ENCODE results near the gene TMEFF1. TPM values are rescaled to one million over a fixed set of nuclear protein-coding genes. Genes with fewer than 3 reads are reported as not detected.
A peak's percentile ranks its signal among the peaks of the same experiment; 100 is the strongest.

Gene TMEFF1
- total RNA-seq, 4 donors from 2014 or later: 2.0 to 10.4 (median 4.8) TPM

DNA sequence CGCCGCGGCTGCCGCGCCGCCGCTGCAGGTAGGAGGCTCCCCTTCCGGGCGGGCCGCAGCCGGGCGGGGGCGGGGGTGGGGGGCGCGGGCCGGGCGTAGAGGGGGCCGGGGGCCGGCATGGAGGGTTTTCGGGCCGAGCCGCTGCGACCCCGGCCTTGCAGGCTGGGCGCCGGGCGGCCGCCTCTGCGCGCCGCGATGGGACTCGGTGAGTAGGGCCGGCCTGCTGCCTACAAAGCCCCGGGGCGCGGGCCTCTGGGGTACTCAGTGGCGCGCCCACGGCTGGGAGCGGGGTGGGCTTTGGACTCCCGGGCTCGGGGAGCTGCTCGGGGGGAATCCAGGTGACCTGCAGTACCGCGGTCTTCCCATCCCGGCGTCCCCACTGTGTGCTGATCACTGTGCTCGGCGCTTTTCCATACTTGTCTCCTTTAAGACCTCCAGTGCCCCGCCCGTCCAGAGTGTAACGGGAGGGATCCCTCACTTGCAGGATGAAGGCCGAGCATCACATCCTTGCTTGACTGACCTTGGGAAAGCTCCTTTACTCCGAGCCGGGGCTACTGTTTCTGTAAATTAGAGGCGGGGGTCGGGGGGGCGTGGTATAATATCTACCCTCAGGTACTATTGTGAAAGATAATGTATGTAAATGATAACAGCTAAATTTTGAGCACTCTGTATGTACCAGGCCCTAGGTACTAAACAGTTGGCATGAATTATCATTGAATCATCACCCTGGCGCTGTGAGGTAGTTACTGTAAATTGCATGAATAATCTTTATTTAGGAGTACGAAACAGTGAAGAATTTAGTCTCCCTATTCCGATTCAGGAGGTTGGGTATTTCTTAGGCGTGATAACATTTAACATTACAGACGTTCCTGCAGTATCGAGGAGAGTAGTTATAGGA is 45.3 kb upstream of the TMEFF1 start:
- H3K27me3 ChIP-seq: no peaks in the 10 kb centered on the region
- no peaks in the 10 kb centered on the region for H3K9me3 ChIP-seq

DNA sequence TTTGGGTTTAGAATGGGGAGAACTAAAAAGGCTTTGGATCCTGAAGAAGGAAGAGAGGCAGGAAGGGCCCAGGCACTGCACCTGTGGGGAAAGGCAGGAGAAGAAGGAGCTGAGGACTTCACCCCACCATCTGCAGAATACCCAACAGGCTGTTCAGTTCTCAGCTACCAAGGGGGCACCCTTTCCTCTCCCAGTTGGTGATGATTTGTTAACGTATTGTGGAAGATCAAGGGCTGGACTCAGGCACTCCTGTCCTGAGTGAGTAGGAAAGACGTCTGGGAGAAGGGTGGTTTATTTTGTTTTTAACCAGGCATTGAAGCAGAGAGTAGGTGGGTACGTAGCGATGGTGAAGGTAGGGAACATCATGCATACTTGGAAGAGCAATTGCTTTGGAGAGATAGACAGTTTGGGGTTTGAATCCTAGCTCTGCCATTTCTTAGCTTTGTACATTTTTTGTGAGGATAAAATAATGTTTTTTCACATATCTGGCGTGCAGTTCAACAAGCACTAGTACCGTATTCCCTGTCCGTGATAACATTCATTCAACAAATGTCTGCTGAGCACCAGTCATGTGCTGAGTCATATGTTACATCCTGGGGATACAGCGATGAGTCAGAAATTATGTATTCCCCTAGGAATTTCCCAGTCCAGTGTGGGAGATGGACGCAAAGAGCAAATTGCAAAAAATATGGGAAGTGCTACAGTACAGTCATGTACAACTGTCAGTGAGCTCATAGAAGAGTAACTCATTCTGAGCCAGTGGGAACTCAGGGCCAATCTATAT is 43.9 kb upstream of the TMEFF1 start:
- no peak for DNase-seq

More for the DNA sequence above, 45.3 kb upstream of the TMEFF1 start:
- DNase-seq: peak; percentile 46
- Histone ChIP-seq H3K27ac (peak overlapping the region; percentile 50 to 83 (median 76)), H3K4me1 (peaks cover 32 to 35% of the 10 kb centered on the region in 2 donors), H3K36me3 (no peaks in the 10 kb centered on the region), H3K4me3 (replicated peaks in 1 of 3) (peak overlapping the region; percentile 48 to 74 (median 57))
- no peak for TF ChIP-seq POLR2A (IDR thresholded peaks at IDR 0.05)
- TF ChIP-seq, protein P1, sequence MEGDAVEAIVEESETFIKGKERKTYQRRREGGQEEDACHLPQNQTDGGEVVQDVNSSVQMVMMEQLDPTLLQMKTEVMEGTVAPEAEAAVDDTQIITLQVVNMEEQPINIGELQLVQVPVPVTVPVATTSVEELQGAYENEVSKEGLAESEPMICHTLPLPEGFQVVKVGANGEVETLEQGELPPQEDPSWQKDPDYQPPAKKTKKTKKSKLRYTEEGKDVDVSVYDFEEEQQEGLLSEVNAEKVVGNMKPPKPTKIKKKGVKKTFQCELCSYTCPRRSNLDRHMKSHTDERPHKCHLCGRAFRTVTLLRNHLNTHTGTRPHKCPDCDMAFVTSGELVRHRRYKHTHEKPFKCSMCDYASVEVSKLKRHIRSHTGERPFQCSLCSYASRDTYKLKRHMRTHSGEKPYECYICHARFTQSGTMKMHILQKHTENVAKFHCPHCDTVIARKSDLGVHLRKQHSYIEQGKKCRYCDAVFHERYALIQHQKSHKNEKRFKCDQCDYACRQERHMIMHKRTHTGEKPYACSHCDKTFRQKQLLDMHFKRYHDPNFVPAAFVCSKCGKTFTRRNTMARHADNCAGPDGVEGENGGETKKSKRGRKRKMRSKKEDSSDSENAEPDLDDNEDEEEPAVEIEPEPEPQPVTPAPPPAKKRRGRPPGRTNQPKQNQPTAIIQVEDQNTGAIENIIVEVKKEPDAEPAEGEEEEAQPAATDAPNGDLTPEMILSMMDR (IDR thresholded peaks at IDR 0.05): no peak
- WGBS, 2 donors: 14 to 18% methylated on average over 17 to 18 of the region's 65 CpGs
- intact Hi-C loops (cut with DNase I): loop anchor here (10.0 kb wide), 1 partner anchor 167 kb away; no protein-coding TSS in a partner anchor

DNA sequence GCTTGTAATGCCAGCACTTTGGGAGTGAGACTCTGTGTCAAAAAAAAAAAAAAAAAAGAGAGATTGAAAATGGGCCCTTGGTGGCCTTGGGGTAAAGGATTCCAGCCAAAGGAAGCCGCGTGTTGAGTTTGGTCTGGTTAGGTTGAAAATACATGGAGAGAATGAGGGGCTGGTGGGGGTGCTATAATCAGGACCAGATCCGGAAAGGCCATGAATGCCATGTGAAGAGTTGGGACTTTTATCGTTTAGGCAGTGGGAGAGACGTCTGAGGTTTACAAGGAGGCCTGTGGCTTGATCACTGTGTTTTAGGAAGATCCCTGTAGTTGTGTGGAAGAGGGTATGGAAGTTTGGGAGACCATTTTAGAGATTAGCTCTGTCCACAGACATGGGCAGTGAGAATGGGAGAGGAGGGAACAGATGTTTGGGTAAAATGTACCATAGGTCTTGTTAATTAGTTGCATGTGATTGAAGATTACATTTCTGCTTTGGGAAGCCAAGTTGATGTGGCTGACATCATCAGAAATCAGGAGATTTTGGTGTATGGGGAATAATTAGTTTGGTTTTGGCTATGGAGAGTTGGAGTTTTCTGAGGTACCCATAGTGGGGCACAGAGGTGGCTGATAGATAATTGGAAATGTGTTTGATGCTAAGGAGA is 42.5 kb upstream of the TMEFF1 start:
- peaks cover 35 to 41% of the 10 kb centered on the region in 2 donors for H3K4me1 ChIP-seq
- H3K27ac ChIP-seq: no peak overlapping the region
- 96 to 98% methylated on average over 5 of the region's 5 CpGs for WGBS, 2 donors
- H3K4me3 ChIP-seq (replicated peaks in 1 of 3): no peak overlapping the region
- H3K27me3 ChIP-seq: no peaks in the 10 kb centered on the region
- no peak for TF ChIP-seq POLR2A (IDR thresholded peaks at IDR 0.05)
- TF ChIP-seq, protein P1 (IDR thresholded peaks at IDR 0.05): no peak
- intact Hi-C loops (cut with DNase I): loop anchor here (5.0 kb wide), 1 partner anchor 37 kb away; no protein-coding TSS in a partner anchor
- no peak for DNase-seq
- H3K36me3 ChIP-seq: no peaks in the 10 kb centered on the region
- H3K9me3 ChIP-seq: no peaks in the 10 kb centered on the region

More for the DNA sequence above, 43.9 kb upstream of the TMEFF1 start:
- H3K4me1 ChIP-seq: peaks cover 33 to 40% of the 10 kb centered on the region in 2 donors
- no peak overlapping the region for H3K4me3 ChIP-seq (replicated peaks in 1 of 3)
- H3K36me3 ChIP-seq: no peaks in the 10 kb centered on the region
- H3K9me3 ChIP-seq: no peaks in the 10 kb centered on the region
- 53 to 77% methylated on average over 9 of the region's 9 CpGs for WGBS, 2 donors
- intact Hi-C loops (cut with DNase I): loop anchor here (10.0 kb wide), 1 partner anchor 166 kb away; no protein-coding TSS in a partner anchor
- no peaks in the 10 kb centered on the region for H3K27me3 ChIP-seq
- TF ChIP-seq, protein P1 (IDR thresholded peaks at IDR 0.05): no peak
- no peak for TF ChIP-seq POLR2A (IDR thresholded peaks at IDR 0.05)
- H3K27ac ChIP-seq: peak overlapping the region in 2 of 3 donors; percentile 52 to 57

DNA sequence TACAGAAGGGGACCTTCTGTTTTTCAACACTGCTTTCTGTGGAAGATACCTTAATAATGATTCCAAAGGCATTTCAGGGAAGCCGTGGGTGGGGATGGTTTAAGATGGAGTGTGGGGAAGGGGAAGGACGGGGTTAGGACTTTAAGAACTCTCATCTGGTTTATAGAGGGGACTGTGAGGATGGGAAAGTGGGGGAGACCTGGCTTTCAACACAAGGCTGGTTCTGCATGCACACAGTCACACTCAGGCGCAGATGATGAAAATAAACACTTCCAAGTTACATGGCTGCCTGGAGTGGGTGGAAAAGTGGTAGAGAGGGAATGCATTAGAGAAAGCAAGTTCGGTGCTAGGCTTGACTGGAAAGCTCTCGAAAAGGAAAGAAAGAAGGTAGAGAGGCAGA is 41.1 kb upstream of the TMEFF1 start:
- intact Hi-C loops (cut with DNase I): loop anchor here (5.0 kb wide), 1 partner anchor 35 kb away; no protein-coding TSS in a partner anchor
- 60 to 74% methylated on average over 5 of the region's 5 CpGs for WGBS, 2 donors

More for the DNA sequence above, 41.1 kb upstream of the TMEFF1 start:
- H3K4me3 ChIP-seq (replicated peaks in 1 of 3): no peak overlapping the region
- TF ChIP-seq, protein P1 (IDR thresholded peaks at IDR 0.05): no peak
- TF ChIP-seq POLR2A (IDR thresholded peaks at IDR 0.05): no peak
- H3K27me3 ChIP-seq: no peaks in the 10 kb centered on the region
- H3K4me1 ChIP-seq: peaks cover 41 to 54% of the 10 kb centered on the region in 2 donors
- no peaks in the 10 kb centered on the region for H3K9me3 ChIP-seq
- peak in 1 of 2 donors; percentile 3 for DNase-seq
- H3K27ac ChIP-seq: peak overlapping the region; percentile 24 to 70 (median 54)
- no peaks in the 10 kb centered on the region for H3K36me3 ChIP-seq

All from thyroid gland (tissue), 4 donors.